ENCODE data around the gene MTG2. TPM values are rescaled to one million over a fixed set of nuclear protein-coding genes. Genes with fewer than 3 reads are reported as not detected.

MTG2 gene
- total RNA-seq, 1 experiment from 2014 or later, result 33.9 TPM

DNA sequence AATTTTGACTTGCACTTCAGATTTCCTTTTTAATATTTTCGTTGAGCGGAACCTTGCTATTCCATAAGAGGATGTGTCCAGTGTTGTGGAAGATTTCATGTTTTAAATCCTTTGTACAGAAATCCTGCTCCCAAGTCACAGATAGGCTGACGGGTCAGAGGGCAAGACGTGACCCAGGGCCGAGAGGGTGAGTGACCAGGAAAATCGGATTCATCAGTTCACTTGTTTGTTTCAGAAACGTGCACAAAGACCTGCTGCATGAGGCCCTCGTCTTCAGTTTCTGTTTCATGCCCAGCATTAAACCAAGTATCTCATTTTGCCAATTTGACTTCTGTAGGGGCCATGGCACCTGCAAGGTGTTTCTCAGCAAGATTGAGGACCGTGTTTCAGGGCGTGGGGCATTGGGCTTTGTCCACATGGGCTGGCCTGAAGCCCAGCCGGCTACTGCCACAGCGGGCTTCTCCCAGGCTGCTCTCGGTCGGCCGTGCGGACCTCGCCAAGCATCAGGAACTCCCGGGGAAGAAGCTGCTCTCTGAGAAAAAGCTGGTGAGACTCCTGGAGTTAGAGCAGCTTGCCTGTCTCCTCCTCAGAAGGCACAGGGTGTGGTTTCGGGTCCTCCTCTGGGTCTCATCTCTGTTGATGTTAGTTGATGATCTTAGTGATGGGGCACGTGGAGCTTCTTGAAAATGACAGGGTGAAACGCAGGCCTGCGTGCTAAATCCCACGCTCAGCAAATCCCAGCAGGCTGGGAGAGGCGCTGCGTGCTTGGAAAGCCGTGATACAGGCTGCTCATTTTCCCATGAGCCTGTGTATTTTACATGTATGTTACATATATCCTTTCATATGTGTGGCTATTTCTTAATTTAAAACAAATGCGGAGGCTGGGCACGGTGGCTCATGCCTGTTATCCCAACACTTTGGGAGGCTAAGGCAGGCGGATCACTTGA lies 10.5 kb downstream of the MTG2 start:
- no peak for DNase-seq
- Histone ChIP-seq H3K4me3 (ENCODE audit: low read length) (no peak overlapping the region), H3K9me3 (ENCODE audit: low read length) (no peaks in the 10 kb centered on the region), H3K9me2 (replicated peaks; ENCODE audit: low read length) (no peaks in the 10 kb centered on the region), H3F3A (ENCODE audit: low read length, unreplicated experiment) (no peaks in the 10 kb centered on the region), H3K4me1 (ENCODE audit: insufficient read depth, low read length) (no peaks in the 10 kb centered on the region), H4K20me1 (ENCODE audit: low read length) (no peaks in the 10 kb centered on the region), H2AFZ (ENCODE audit: low read length) (no peak overlapping the region), H3K4me2 (ENCODE audit: low read length) (no peak overlapping the region), H3K36me3 (ENCODE audit: low read depth, low read length) (peaks cover 31% of the 10 kb centered on the region; the same call in 1 of the 2 replicates), H3K9ac (ENCODE audit: low read length) (no peak overlapping the region), H3K27ac (ENCODE audit: low read length) (no peak overlapping the region), H3K79me2 (ENCODE audit: low read length) (peaks cover 25% of the 10 kb centered on the region), H3K27me3 (ENCODE audit: low read length) (no peaks in the 10 kb centered on the region)
- no TSS peak for BruUV-seq (replicated peaks)
- POLR2A ChIA-PET (ENCODE audit: unreplicated experiment), result no interaction called here
- CTCF ChIA-PET, result no interaction called here
- TF ChIP-seq, protein P1, sequence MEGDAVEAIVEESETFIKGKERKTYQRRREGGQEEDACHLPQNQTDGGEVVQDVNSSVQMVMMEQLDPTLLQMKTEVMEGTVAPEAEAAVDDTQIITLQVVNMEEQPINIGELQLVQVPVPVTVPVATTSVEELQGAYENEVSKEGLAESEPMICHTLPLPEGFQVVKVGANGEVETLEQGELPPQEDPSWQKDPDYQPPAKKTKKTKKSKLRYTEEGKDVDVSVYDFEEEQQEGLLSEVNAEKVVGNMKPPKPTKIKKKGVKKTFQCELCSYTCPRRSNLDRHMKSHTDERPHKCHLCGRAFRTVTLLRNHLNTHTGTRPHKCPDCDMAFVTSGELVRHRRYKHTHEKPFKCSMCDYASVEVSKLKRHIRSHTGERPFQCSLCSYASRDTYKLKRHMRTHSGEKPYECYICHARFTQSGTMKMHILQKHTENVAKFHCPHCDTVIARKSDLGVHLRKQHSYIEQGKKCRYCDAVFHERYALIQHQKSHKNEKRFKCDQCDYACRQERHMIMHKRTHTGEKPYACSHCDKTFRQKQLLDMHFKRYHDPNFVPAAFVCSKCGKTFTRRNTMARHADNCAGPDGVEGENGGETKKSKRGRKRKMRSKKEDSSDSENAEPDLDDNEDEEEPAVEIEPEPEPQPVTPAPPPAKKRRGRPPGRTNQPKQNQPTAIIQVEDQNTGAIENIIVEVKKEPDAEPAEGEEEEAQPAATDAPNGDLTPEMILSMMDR (conservative IDR thresholded peaks at IDR 0.05; ENCODE audit: low read depth, low read length), result no peak
- no peak for TF ChIP-seq EZH2phosphoT487 (IDR thresholded peaks at IDR 0.05; ENCODE audit: borderline replicate concordance, low read length)
- no peak for TF ChIP-seq EZH2 (IDR thresholded peaks at IDR 0.05; ENCODE audit: low read length, unreplicated experiment)
- ATAC-seq, result no peak
- intact Hi-C loops (cut with micrococcal nuclease), result no loop called here

DNA sequence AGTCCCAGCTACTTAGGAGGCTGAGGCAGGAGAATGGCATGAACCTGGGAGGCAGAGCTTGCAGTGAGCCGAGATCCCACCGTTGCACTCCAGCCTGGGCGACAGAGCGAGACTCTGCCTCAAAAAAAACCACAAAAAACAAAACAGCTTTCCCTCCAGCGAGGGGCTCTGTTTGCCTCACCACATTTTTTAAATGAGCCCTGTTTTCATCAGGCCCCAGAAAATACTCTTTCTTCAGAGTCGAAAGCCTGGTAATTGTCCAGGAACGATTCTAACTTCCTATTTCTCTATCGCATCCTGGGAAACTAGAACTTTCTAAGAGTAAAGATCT lies 12.2 kb downstream of the MTG2 start:
- Histone ChIP-seq H3K27me3 (ENCODE audit: low read length) (no peaks in the 10 kb centered on the region), H3K9me2 (replicated peaks; ENCODE audit: low read length) (no peaks in the 10 kb centered on the region), H3F3A (ENCODE audit: low read length, unreplicated experiment) (no peaks in the 10 kb centered on the region), H4K20me1 (ENCODE audit: low read length) (no peaks in the 10 kb centered on the region), H3K4me1 (ENCODE audit: insufficient read depth, low read length) (no peaks in the 10 kb centered on the region), H3K4me3 (ENCODE audit: low read length) (no peak overlapping the region), H3K9ac (ENCODE audit: low read length) (no peak overlapping the region), H3K36me3 (ENCODE audit: low read depth, low read length) (peaks cover 31% of the 10 kb centered on the region), H2AFZ (ENCODE audit: low read length) (no peak overlapping the region), H3K4me2 (ENCODE audit: low read length) (no peak overlapping the region), H3K9me3 (ENCODE audit: low read length) (no peaks in the 10 kb centered on the region), H3K27ac (ENCODE audit: low read length) (no peak overlapping the region), H3K79me2 (ENCODE audit: low read length) (peaks cover 11% of the 10 kb centered on the region)
- intact Hi-C loops (cut with micrococcal nuclease), result no loop called here
- ChIA-PET POLR2A (ENCODE audit: unreplicated experiment) (no interaction called here), CTCF (interaction anchor here (0.6 kb wide), 1 partner anchor 190 kb away, joined by 3 read pairs; no protein-coding TSS in a partner anchor)
- ATAC-seq (no peak), DNase-seq (no peak)
- no peak for TF ChIP-seq EZH2phosphoT487 (IDR thresholded peaks at IDR 0.05; ENCODE audit: borderline replicate concordance, low read length)
- TF ChIP-seq, protein P1 (conservative IDR thresholded peaks at IDR 0.05; ENCODE audit: low read depth, low read length), result no peak
- no peak for TF ChIP-seq EZH2 (IDR thresholded peaks at IDR 0.05; ENCODE audit: low read length, unreplicated experiment)
- BruUV-seq (replicated peaks), result no TSS peak

DNA sequence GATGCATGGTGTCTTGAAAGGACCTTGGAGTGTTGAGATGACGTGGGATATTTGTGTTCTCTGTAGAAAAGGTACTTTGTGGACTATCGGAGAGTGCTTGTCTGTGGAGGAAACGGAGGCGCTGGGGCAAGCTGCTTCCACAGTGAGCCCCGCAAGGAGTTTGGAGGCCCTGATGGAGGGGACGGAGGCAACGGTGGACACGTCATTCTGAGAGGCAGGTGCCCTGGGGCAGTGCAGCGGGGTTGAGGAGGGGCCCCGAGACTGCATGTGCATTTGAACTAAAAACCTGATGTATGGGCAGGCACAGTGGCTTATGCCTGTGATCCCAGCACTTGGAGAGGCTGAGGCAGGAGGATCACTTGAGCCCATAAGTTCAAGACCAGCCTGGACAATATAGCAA lies 12.9 kb downstream of the MTG2 start:
- no TSS peak for BruUV-seq (replicated peaks)
- Histone ChIP-seq H3K36me3 (ENCODE audit: low read depth, low read length) (peaks cover 36% of the 10 kb centered on the region), H3K27ac (ENCODE audit: low read length) (no peak overlapping the region), H3K4me3 (ENCODE audit: low read length) (no peak overlapping the region), H2AFZ (ENCODE audit: low read length) (no peak overlapping the region), H3K79me2 (ENCODE audit: low read length) (peaks cover 4% of the 10 kb centered on the region; the same call in 1 of the 2 replicates), H3K27me3 (ENCODE audit: low read length) (no peaks in the 10 kb centered on the region), H3K9me3 (ENCODE audit: low read length) (no peaks in the 10 kb centered on the region), H3F3A (ENCODE audit: low read length, unreplicated experiment) (no peaks in the 10 kb centered on the region), H3K9ac (ENCODE audit: low read length) (no peak overlapping the region), H3K9me2 (replicated peaks; ENCODE audit: low read length) (no peaks in the 10 kb centered on the region), H3K4me1 (ENCODE audit: insufficient read depth, low read length) (no peaks in the 10 kb centered on the region), H4K20me1 (ENCODE audit: low read length) (no peaks in the 10 kb centered on the region), H3K4me2 (ENCODE audit: low read length) (no peak overlapping the region)
- DNase-seq (no peak), ATAC-seq (no peak)
- intact Hi-C loops (cut with micrococcal nuclease), result no loop called here
- POLR2A ChIA-PET (ENCODE audit: unreplicated experiment), result no interaction called here
- CTCF ChIA-PET, result interaction anchor here (0.6 kb wide), 1 partner anchor 190 kb away, joined by 3 read pairs; no protein-coding TSS in a partner anchor
- no peak for TF ChIP-seq EZH2phosphoT487 (IDR thresholded peaks at IDR 0.05; ENCODE audit: borderline replicate concordance, low read length)
- no peak for TF ChIP-seq EZH2 (IDR thresholded peaks at IDR 0.05; ENCODE audit: low read length, unreplicated experiment)
- TF ChIP-seq, protein P1 (conservative IDR thresholded peaks at IDR 0.05; ENCODE audit: low read depth, low read length), result no peak

All from PC-3 (cell line).